ENCODE results near the gene MIP. TPM values are rescaled to one million over a fixed set of nuclear protein-coding genes. Genes with fewer than 3 reads are reported as not detected.

The MIP gene
- total and polyA plus RNA-seq, 10 of the 15 experiments (the other 5 are each of a cell fraction or from before 2014, with no cell fraction given) = 0.04 to 0.18 (median 0.11) TPM; not detected in 3

DNA sequence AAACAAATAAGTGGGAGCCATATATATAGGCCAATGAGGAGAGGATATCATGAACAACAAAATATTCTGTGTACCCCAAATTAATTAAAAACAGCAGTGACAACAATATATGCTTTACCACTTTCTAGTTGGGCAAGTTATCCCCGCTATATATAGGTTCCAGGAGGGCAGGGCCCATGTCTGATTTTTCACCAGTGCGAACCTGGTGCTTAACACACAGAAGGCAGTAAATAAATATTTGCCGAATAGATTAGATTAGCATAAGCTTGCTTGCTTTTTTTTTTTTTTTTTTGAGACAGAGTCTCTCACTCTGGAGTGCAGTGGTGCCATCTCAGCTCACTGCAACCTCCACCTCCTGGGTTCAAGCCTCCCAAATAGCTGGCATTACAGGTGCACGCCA is 3.4 kb upstream of the MIP start (continued):
- TF ChIP-seq, protein P1, sequence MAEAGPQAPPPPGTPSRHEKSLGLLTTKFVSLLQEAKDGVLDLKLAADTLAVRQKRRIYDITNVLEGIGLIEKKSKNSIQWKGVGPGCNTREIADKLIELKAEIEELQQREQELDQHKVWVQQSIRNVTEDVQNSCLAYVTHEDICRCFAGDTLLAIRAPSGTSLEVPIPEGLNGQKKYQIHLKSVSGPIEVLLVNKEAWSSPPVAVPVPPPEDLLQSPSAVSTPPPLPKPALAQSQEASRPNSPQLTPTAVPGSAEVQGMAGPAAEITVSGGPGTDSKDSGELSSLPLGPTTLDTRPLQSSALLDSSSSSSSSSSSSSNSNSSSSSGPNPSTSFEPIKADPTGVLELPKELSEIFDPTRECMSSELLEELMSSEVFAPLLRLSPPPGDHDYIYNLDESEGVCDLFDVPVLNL (IDR thresholded peaks at IDR 0.05; ENCODE audit: low read depth, low read length) = no peak
- TF ChIP-seq RCOR1 (conservative IDR thresholded peaks at IDR 0.05; ENCODE audit: low read depth, low read length) (no peak), RUNX3 (IDR thresholded peaks at IDR 0.05; ENCODE audit: low read length) (no peak)
- TF ChIP-seq, protein P2, sequence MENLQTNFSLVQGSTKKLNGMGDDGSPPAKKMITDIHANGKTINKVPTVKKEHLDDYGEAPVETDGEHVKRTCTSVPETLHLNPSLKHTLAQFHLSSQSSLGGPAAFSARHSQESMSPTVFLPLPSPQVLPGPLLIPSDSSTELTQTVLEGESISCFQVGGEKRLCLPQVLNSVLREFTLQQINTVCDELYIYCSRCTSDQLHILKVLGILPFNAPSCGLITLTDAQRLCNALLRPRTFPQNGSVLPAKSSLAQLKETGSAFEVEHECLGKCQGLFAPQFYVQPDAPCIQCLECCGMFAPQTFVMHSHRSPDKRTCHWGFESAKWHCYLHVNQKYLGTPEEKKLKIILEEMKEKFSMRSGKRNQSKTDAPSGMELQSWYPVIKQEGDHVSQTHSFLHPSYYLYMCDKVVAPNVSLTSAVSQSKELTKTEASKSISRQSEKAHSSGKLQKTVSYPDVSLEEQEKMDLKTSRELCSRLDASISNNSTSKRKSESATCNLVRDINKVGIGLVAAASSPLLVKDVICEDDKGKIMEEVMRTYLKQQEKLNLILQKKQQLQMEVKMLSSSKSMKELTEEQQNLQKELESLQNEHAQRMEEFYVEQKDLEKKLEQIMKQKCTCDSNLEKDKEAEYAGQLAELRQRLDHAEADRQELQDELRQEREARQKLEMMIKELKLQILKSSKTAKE (IDR thresholded peaks at IDR 0.05; ENCODE audit: low read depth, poor library complexity, severe bottlenecking) = no peak

DNA sequence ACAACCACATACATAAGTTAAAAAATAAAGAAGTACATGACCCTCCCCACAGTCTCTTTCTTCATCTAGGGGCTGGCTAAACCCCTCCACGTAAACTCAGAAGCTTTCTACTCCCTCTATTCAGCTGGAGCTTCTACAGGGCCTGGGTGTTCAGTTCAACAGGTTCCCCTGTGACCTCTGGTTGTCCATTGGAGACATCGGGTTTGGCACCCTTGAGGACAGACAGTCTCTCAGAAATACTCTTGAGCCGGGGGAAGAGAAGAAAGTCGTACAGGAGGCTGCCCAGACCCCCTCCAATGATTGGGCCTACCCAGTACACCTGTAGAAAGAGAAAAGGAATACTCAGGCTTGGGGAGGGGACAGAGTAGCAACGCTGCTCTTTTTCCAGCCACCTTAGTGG is 3.3 kb downstream of the MIP start:
- ChIA-PET RAD21 (ENCODE audit: unreplicated experiment) (interaction anchor here (0.6 to 4.5 kb wide), 2 partner anchors 10 to 805 kb away, joined by 4 to 32 read pairs; no protein-coding TSS in a partner anchor), CTCF (interaction anchor here (0.7 to 6.0 kb wide), 2 partner anchors 10 to 332 kb away, joined by 3 to 89 read pairs; no protein-coding TSS in a partner anchor), SMC1A (ENCODE audit: uncharacterized antibody, unreplicated experiment) (interaction anchor here (0.9 to 3.4 kb wide), 5 partner anchors 9 to 154 kb away, joined by 3 to 37 read pairs (median 3); partner anchors contain the start of gene CNPY2)
- TF ChIP-seq, protein P3, sequence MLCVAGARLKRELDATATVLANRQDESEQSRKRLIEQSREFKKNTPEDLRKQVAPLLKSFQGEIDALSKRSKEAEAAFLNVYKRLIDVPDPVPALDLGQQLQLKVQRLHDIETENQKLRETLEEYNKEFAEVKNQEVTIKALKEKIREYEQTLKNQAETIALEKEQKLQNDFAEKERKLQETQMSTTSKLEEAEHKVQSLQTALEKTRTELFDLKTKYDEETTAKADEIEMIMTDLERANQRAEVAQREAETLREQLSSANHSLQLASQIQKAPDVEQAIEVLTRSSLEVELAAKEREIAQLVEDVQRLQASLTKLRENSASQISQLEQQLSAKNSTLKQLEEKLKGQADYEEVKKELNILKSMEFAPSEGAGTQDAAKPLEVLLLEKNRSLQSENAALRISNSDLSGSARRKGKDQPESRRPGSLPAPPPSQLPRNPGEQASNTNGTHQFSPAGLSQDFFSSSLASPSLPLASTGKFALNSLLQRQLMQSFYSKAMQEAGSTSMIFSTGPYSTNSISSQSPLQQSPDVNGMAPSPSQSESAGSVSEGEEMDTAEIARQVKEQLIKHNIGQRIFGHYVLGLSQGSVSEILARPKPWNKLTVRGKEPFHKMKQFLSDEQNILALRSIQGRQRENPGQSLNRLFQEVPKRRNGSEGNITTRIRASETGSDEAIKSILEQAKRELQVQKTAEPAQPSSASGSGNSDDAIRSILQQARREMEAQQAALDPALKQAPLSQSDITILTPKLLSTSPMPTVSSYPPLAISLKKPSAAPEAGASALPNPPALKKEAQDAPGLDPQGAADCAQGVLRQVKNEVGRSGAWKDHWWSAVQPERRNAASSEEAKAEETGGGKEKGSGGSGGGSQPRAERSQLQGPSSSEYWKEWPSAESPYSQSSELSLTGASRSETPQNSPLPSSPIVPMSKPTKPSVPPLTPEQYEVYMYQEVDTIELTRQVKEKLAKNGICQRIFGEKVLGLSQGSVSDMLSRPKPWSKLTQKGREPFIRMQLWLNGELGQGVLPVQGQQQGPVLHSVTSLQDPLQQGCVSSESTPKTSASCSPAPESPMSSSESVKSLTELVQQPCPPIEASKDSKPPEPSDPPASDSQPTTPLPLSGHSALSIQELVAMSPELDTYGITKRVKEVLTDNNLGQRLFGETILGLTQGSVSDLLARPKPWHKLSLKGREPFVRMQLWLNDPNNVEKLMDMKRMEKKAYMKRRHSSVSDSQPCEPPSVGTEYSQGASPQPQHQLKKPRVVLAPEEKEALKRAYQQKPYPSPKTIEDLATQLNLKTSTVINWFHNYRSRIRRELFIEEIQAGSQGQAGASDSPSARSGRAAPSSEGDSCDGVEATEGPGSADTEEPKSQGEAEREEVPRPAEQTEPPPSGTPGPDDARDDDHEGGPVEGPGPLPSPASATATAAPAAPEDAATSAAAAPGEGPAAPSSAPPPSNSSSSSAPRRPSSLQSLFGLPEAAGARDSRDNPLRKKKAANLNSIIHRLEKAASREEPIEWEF (IDR thresholded peaks at IDR 0.05; ENCODE audit: insufficient replicate concordance, low read depth, low read length) = no peak
- TF ChIP-seq YBX1 (IDR thresholded peaks at IDR 0.05) (no peak), CHD2 (IDR thresholded peaks at IDR 0.05; ENCODE audit: borderline replicate concordance, low read depth, low read length) (no peak), RFX5 (IDR thresholded peaks at IDR 0.05; ENCODE audit: low read depth, low read length) (no peak), CHD1 (IDR thresholded peaks at IDR 0.05; ENCODE audit: low read depth, low read length) (no peak), CREB1 (IDR thresholded peaks at IDR 0.05; ENCODE audit: low read depth) (no peak), SMC3 (IDR thresholded peaks at IDR 0.05; ENCODE audit: borderline replicate concordance, low read length) (no peak), CBFB (IDR thresholded peaks at IDR 0.05; ENCODE audit: low read depth) (no peak)
- TF ChIP-seq, protein P4, sequence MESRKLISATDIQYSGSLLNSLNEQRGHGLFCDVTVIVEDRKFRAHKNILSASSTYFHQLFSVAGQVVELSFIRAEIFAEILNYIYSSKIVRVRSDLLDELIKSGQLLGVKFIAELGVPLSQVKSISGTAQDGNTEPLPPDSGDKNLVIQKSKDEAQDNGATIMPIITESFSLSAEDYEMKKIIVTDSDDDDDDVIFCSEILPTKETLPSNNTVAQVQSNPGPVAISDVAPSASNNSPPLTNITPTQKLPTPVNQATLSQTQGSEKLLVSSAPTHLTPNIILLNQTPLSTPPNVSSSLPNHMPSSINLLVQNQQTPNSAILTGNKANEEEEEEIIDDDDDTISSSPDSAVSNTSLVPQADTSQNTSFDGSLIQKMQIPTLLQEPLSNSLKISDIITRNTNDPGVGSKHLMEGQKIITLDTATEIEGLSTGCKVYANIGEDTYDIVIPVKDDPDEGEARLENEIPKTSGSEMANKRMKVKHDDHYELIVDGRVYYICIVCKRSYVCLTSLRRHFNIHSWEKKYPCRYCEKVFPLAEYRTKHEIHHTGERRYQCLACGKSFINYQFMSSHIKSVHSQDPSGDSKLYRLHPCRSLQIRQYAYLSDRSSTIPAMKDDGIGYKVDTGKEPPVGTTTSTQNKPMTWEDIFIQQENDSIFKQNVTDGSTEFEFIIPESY (IDR thresholded peaks at IDR 0.05) = no peak

More for the DNA sequence above, 3.3 kb downstream of the MIP start:
- no peaks in the 10 kb centered on the region for H4K20me1 ChIP-seq (ENCODE audit: control insufficient read depth, insufficient read depth)
- peaks cover 10% of the 10 kb centered on the region for H3K79me2 ChIP-seq (ENCODE audit: control insufficient read depth, insufficient read depth, low read length)
- no peaks in the 10 kb centered on the region for H3K9me3 ChIP-seq (replicated peaks; ENCODE audit: control insufficient read depth, insufficient read depth, low read length)
- POLR2A ChIA-PET = interaction anchor here (0.6 to 7.4 kb wide), 6 partner anchors 9 to 262 kb away, joined by 3 to 63 read pairs (median 6); partner anchors contain the start of genes RNF41, SMARCC2 and STAT2
- ATAC-seq = no peak
- 58% methylated on average over 5 of the region's 5 CpGs for WGBS (ENCODE audit: insufficient coverage, insufficient replicate concordance, low lambda C conversion rate, missing lambda C conversion rate)
- H3K27me3 ChIP-seq (replicated peaks in 1 of 2; ENCODE audit: control insufficient read depth in 2 of 2, insufficient read depth in 2 of 2, low read length in 1 of 2) = no peaks in the 10 kb centered on the region
- H3K27ac ChIP-seq (ENCODE audit: control insufficient read depth, insufficient read depth) = no peak overlapping the region
- in situ Hi-C loops (cut with MboI) (no loop called here), intact Hi-C loops (cut with micrococcal nuclease; ENCODE audit: unreplicated experiment) (no loop called here)
- no peaks in the 10 kb centered on the region for H3K36me3 ChIP-seq (ENCODE audit: control insufficient read depth in 2 of 2, insufficient read depth in 2 of 2, low read length in 1 of 2)
- H3K4me3 ChIP-seq = no peak overlapping the region
- no peaks in the 10 kb centered on the region for H3K4me1 ChIP-seq (ENCODE audit: control insufficient read depth, insufficient read depth, low read length)
- no peak overlapping the region for H3K4me2 ChIP-seq (ENCODE audit: control insufficient read depth, insufficient read depth)
- no peak for DNase-seq (ENCODE audit: low read depth, low spot score)
- no peak overlapping the region for H3K9ac ChIP-seq (ENCODE audit: control insufficient read depth, insufficient read depth, low read length)
- no TSS peak for BruUV-seq (replicated peaks)
- FAIRE-seq = no peak
- no peak overlapping the region for H2AFZ ChIP-seq (ENCODE audit: control insufficient read depth, low read depth, low read length)

Measured in GM12878 (cell line).